HepG2 (cell line): ENCODE results near the gene TOMM22.

Source experiments
- HDAC6 ChIP-seq: fragments of 200-600 bp; sonication (generic); IDR thresholded peaks from 2 replicates; pipeline ENCODE4 v1.7.0; 2017; ENCODE audit warnings: mild to moderate bottlenecking, antibody characterized with exemption, low read length, low read depth
- MYC ChIP-seq: sonication (generic); formaldehyde crosslinking; IDR thresholded peaks from 2 replicates; pipeline ENCODE4 v1.9.0; 2021; ENCODE audit warnings: missing genetic modification reagents, borderline replicate concordance
- NBN ChIP-seq: fragments of 450-650 bp; conservative IDR thresholded peaks from 2 replicates; pipeline ENCODE4 v1.6.1; 2017
- NFE2L2 ChIP-seq: fragments of 150-350 bp; IDR thresholded peaks from 2 replicates; pipeline ENCODE4 v1.6.1; 2014; ENCODE audit warnings: low read length
- SAP130 ChIP-seq: IDR thresholded peaks from 2 replicates; pipeline ENCODE4 v1.6.1; 2016; ENCODE audit warnings: low read depth
- TAF1 ChIP-seq: sonication (generic); formaldehyde crosslinking; IDR thresholded peaks from 2 replicates; pipeline ENCODE4 v1.4.0; 2020; ENCODE audit warnings: missing genetic modification reagents
- TEAD2 ChIP-seq: sonication (generic); formaldehyde crosslinking; IDR thresholded peaks from 2 replicates; pipeline ENCODE4 v1.9.0; 2021; ENCODE audit warnings: missing genetic modification reagents
- TP53 ChIP-seq: sonication (generic); formaldehyde crosslinking; conservative IDR thresholded peaks from 2 replicates; pipeline ENCODE4 v1.4.0; 2020; ENCODE audit warnings: missing genetic modification reagents
- ZNF292 ChIP-seq: sonication (generic); formaldehyde crosslinking; IDR thresholded peaks from 2 replicates; pipeline ENCODE4 v1.8.1; 2022; ENCODE audit warnings: mild to moderate bottlenecking, low read depth, missing genetic modification reagents, borderline replicate concordance
- ZSCAN31 ChIP-seq: sonication (generic); formaldehyde crosslinking; IDR thresholded peaks from 2 replicates; pipeline ENCODE4 v1.5.0; 2020; ENCODE audit warnings: low read depth, mild to moderate bottlenecking, missing genetic modification reagents
- TF ChIP-seq, protein P1 (sequence below): sonication (generic); formaldehyde crosslinking; IDR thresholded peaks from 2 replicates; pipeline ENCODE4 v1.8.1; 2022; ENCODE audit warnings: mild to moderate bottlenecking, missing genetic modification reagents

DNA sequence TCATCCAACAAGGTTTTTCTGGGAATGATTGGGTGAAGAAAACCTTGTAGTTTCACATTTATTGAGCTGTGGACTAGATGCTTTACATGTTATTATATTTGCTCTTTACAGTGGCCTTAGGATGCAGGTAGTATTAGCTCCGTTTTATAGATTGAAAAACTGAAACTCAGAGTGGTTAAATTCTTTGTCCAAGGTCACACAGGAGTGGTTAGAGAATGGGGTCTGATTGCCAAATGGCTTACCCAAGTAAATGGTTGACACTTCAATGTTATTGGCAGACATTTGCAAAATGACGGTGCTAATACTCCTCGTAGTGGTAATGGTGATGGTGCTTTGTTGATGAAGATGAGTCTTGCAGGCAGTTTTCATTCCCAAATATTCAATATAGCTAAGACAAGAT is 26.2 kb downstream of the TOMM22 start:
- no peak for TF ChIP-seq SAP130 (CRISPR knock-in tag)
- no peak for TF ChIP-seq MYC
- TF ChIP-seq NFE2L2: no peak
- TF ChIP-seq, protein P1, sequence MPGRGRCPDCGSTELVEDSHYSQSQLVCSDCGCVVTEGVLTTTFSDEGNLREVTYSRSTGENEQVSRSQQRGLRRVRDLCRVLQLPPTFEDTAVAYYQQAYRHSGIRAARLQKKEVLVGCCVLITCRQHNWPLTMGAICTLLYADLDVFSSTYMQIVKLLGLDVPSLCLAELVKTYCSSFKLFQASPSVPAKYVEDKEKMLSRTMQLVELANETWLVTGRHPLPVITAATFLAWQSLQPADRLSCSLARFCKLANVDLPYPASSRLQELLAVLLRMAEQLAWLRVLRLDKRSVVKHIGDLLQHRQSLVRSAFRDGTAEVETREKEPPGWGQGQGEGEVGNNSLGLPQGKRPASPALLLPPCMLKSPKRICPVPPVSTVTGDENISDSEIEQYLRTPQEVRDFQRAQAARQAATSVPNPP (CRISPR knock-in tag): no peak
- no peak for TF ChIP-seq HDAC6
- TF ChIP-seq ZNF292 (CRISPR knock-in tag): no peak
- no peak for TF ChIP-seq TAF1
- no peak for TF ChIP-seq TP53
- no peak for TF ChIP-seq TEAD2 (CRISPR knock-in tag)
- TF ChIP-seq ZSCAN31 (CRISPR knock-in tag): no peak
- TF ChIP-seq NBN: no peak
